Measurements from ENCODE around the gene SUSD4. TPM values are rescaled to one million over a fixed set of nuclear protein-coding genes. Genes with fewer than 3 reads are reported as not detected.

Gene SUSD4
- 4.7 TPM for polyA plus RNA-seq (2013, experiment 1 of 2)
- 4.3 TPM for polyA plus RNA-seq (2013, experiment 2 of 2)

DNA sequence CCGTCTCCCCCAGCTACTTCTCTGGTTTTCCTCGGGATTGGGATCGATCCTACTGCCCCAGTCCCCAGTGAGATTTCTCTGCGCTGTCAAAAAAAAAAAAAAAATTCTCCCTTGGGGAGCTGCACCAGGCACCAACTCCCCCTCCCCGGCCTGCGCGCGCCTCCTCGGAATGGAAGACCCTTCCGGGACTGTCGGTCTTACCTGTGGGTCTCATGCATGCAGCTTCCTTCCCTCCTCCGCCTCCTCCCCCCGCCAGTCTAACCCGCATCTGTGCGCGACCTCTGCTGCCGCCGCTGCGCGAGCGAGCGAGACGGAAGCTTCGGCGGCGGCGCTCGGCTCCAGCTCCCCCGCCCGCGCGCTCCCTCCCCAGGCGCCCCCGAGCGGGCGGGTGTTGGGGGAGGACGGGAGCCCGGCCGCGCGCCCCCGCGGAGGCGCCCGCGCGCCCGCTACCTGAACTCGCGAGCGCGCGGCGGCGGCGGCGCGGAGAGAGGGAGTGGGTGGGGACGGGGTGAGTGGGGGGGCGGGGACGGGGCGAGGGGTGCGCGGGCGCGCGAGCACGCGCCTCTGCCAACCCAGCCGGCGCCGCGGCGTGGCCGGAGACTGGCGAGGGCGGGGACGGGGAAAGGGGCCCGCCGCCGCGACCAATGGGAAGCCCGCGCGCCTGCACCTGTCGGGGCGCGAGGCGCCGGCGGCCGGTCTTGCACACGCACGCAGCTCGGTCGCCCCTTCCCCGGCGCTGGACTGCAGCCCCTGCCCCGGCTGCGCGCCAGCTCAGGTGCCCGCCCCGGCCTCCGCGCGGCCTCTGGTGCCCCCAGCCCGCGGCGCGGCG is at the start of gene SUSD4:
SUSD4 (minus strand) TSS at position 321 of the 829 bp plus-strand sequence. CDS start 751 bp downstream, outside the sequence.
- Histone ChIP-seq H2BK120ac (ENCODE audit: low read depth, low read length) (peak within 1 kb of the TSS; percentile 6), H3K4me3 (ENCODE audit: low read length in 2 of 2) (peak within 1 kb of the TSS; percentile 50 to 85), H3K27me3 (ENCODE audit: control insufficient read depth in 3 of 3, insufficient read depth in 3 of 3, low read depth in 1 of 3, low read length in 3 of 3) (peaks cover 0 to 63% (median 15%) of the 10 kb centered on the region in 3 experiments), H3K23ac (ENCODE audit: low read depth, low read length, poor library complexity) (peak within 1 kb of the TSS; percentile 2), H3K4me1 (ENCODE audit: control insufficient read depth in 2 of 2, insufficient read depth in 1 of 2, low read depth in 1 of 2, low read length in 2 of 2) (peaks cover 3 to 9% of the 10 kb centered on the region in 2 donors), H2AK5ac (ENCODE audit: low read depth, low read length) (no peak within 1 kb of the TSS), H2BK5ac (ENCODE audit: low read length) (peak within 1 kb of the TSS; percentile 3), H3K4me2 (ENCODE audit: insufficient read depth, low read length, poor library complexity, severe bottlenecking) (peak within 1 kb of the TSS; percentile 96), H3K9ac (ENCODE audit: low read depth, low read length, poor library complexity) (peak within 1 kb of the TSS; percentile 56), H3K9me3 (replicated peaks in 1 of 2; ENCODE audit: control insufficient read depth in 2 of 2, insufficient read depth in 1 of 2, low read depth in 1 of 2, low read length in 2 of 2) (no peaks in the 10 kb centered on the region), H3K4ac (ENCODE audit: low read length) (no peak within 1 kb of the TSS), H3K14ac (ENCODE audit: low read length) (peak within 1 kb of the TSS; percentile 57), H2AFZ (ENCODE audit: low read length) (peak within 1 kb of the TSS; percentile 82), H3K79me1 (ENCODE audit: low read depth, low read length) (no peaks in the 10 kb centered on the region), H3K36me3 (replicated peaks in 1 of 2; ENCODE audit: control insufficient read depth in 2 of 2, insufficient read depth in 2 of 2, low read length in 2 of 2) (no peaks in the 10 kb centered on the region), H4K8ac (ENCODE audit: low read depth, low read length) (no peak within 1 kb of the TSS), H3K18ac (ENCODE audit: low read length) (peak within 1 kb of the TSS; percentile 69), H2BK15ac (ENCODE audit: low read length) (peak within 1 kb of the TSS; percentile 49), H3K27ac (replicated peaks; ENCODE audit: low read length) (no peak within 1 kb of the TSS), H2BK12ac (ENCODE audit: low read length) (no peak within 1 kb of the TSS), H4K91ac (ENCODE audit: low read depth, low read length, poor library complexity) (no peak within 1 kb of the TSS)
- peak; percentile 69 for DNase-seq (ENCODE audit: low spot score)
- WGBS, 2 donors (ENCODE audit: extremely low coverage in 2 of 2, insufficient read length in 2 of 2, insufficient replicate concordance in 1 of 2): no CpG with 5 or more reads among the region's 111 CpGs

GRCh38 chr1:223413216-223413615 is 49.2 kb upstream of the SUSD4 start:
- Histone ChIP-seq H2BK12ac (ENCODE audit: low read length) (no peak overlapping the region), H2BK15ac (ENCODE audit: low read length) (no peak overlapping the region), H3K9me3 (replicated peaks in 1 of 2; ENCODE audit: control insufficient read depth in 2 of 2, insufficient read depth in 1 of 2, low read depth in 1 of 2, low read length in 2 of 2) (no peaks in the 10 kb centered on the region), H3K4me3 (ENCODE audit: low read length in 2 of 2) (no peak overlapping the region), H3K4ac (ENCODE audit: low read length) (no peak overlapping the region), H2AK5ac (ENCODE audit: low read depth, low read length) (no peak overlapping the region), H2BK5ac (ENCODE audit: low read length) (no peak overlapping the region), H3K4me1 (ENCODE audit: control insufficient read depth in 2 of 2, insufficient read depth in 1 of 2, low read depth in 1 of 2, low read length in 2 of 2) (no peaks in the 10 kb centered on the region), H3K79me1 (ENCODE audit: low read depth, low read length) (no peaks in the 10 kb centered on the region), H4K91ac (ENCODE audit: low read depth, low read length, poor library complexity) (no peak overlapping the region), H3K14ac (ENCODE audit: low read length) (no peak overlapping the region), H3K4me2 (ENCODE audit: insufficient read depth, low read length, poor library complexity, severe bottlenecking) (no peak overlapping the region), H3K18ac (ENCODE audit: low read length) (no peak overlapping the region), H3K27me3 (ENCODE audit: control insufficient read depth in 3 of 3, insufficient read depth in 3 of 3, low read depth in 1 of 3, low read length in 3 of 3) (no peaks in the 10 kb centered on the region), H2AFZ (ENCODE audit: low read length) (no peak overlapping the region), H3K27ac (replicated peaks; ENCODE audit: low read length) (no peak overlapping the region), H4K8ac (ENCODE audit: low read depth, low read length) (no peak overlapping the region), H3K9ac (ENCODE audit: low read depth, low read length, poor library complexity) (no peak overlapping the region), H3K23ac (ENCODE audit: low read depth, low read length, poor library complexity) (no peak overlapping the region), H3K36me3 (replicated peaks in 1 of 2; ENCODE audit: control insufficient read depth in 2 of 2, insufficient read depth in 2 of 2, low read length in 2 of 2) (no peaks in the 10 kb centered on the region), H2BK120ac (ENCODE audit: low read depth, low read length) (no peak overlapping the region)
- WGBS, 2 donors (ENCODE audit: extremely low coverage in 2 of 2, insufficient read length in 2 of 2, insufficient replicate concordance in 1 of 2): no CpG with 5 or more reads among the region's 2 CpGs
- DNase-seq (ENCODE audit: low spot score): no peak

DNA sequence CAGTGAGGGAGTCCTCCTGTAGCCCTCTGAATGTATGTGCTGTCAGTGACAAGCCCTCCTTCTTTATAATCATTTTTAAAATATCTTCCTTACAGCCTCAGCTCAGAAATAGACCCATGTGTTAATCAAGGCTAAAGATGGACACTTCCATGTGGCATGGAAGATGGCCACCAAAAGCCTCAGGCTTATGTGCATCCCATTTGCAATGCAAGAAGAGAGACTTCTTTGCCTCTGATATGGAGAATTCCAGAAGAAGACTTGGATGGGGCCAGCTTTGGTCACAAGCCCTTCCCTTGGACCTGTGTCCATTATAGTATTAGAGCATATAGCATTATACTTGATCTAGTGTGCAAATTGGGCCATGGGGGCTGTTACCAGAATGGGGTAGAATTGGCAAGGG is 47.7 kb upstream of the SUSD4 start:
- H3K9me3 ChIP-seq (replicated peaks in 1 of 2; ENCODE audit: control insufficient read depth in 2 of 2, insufficient read depth in 1 of 2, low read depth in 1 of 2, low read length in 2 of 2): no peaks in the 10 kb centered on the region

DNA sequence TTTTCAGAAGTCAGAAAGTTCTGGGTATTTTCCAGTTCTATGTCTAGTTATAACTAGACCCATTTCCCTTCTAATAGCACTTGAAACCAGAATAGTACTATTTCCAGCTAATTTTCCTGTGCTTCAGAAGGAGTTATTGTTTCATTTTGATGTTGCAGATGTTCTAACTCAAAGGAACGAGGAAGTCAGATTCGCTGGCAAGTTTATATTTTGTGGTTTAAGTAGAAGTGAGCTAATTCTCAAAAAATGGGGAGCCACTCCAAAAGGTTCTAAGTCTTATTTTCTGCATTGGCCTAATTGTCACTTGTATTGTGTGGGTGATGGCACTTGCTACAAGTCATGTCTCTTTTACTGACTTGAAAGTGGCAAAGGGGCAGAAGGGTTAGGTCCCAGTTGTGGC is 47.3 kb upstream of the SUSD4 start:
- no peak for DNase-seq (ENCODE audit: low spot score)
- H3K79me1 ChIP-seq (ENCODE audit: low read depth, low read length): no peaks in the 10 kb centered on the region
- H3K4me3 ChIP-seq (ENCODE audit: low read length in 2 of 2): no peak overlapping the region
- no peak overlapping the region for H3K23ac ChIP-seq (ENCODE audit: low read depth, low read length, poor library complexity)
- WGBS, 2 donors (ENCODE audit: extremely low coverage in 2 of 2, insufficient read length in 2 of 2, insufficient replicate concordance in 1 of 2): no CpG with 5 or more reads among the region's 2 CpGs
- no peak overlapping the region for H3K18ac ChIP-seq (ENCODE audit: low read length)
- H4K8ac ChIP-seq (ENCODE audit: low read depth, low read length): no peak overlapping the region
- no peak overlapping the region for H3K9ac ChIP-seq (ENCODE audit: low read depth, low read length, poor library complexity)
- H3K27me3 ChIP-seq (ENCODE audit: control insufficient read depth in 3 of 3, insufficient read depth in 3 of 3, low read depth in 1 of 3, low read length in 3 of 3): no peaks in the 10 kb centered on the region
- H2BK12ac ChIP-seq (ENCODE audit: low read length): no peak overlapping the region
- H2BK5ac ChIP-seq (ENCODE audit: low read length): no peak overlapping the region
- H3K4me1 ChIP-seq (ENCODE audit: control insufficient read depth in 2 of 2, insufficient read depth in 1 of 2, low read depth in 1 of 2, low read length in 2 of 2): no peaks in the 10 kb centered on the region
- no peak overlapping the region for H3K4ac ChIP-seq (ENCODE audit: low read length)
- H3K27ac ChIP-seq (replicated peaks; ENCODE audit: low read length): no peak overlapping the region
- no peaks in the 10 kb centered on the region for H3K36me3 ChIP-seq (replicated peaks in 1 of 2; ENCODE audit: control insufficient read depth in 2 of 2, insufficient read depth in 2 of 2, low read length in 2 of 2)
- no peak overlapping the region for H2AFZ ChIP-seq (ENCODE audit: low read length)
- no peak overlapping the region for H3K4me2 ChIP-seq (ENCODE audit: insufficient read depth, low read length, poor library complexity, severe bottlenecking)
- no peak overlapping the region for H4K91ac ChIP-seq (ENCODE audit: low read depth, low read length, poor library complexity)
- H3K9me3 ChIP-seq (replicated peaks in 1 of 2; ENCODE audit: control insufficient read depth in 2 of 2, insufficient read depth in 1 of 2, low read depth in 1 of 2, low read length in 2 of 2): no peaks in the 10 kb centered on the region
- no peak overlapping the region for H2AK5ac ChIP-seq (ENCODE audit: low read depth, low read length)
- no peak overlapping the region for H3K14ac ChIP-seq (ENCODE audit: low read length)
- no peak overlapping the region for H2BK15ac ChIP-seq (ENCODE audit: low read length)
- no peak overlapping the region for H2BK120ac ChIP-seq (ENCODE audit: low read depth, low read length)

More for the DNA sequence above, 47.7 kb upstream of the SUSD4 start:
- H3K14ac ChIP-seq (ENCODE audit: low read length): no peak overlapping the region
- no peak overlapping the region for H3K18ac ChIP-seq (ENCODE audit: low read length)
- H3K27me3 ChIP-seq (ENCODE audit: control insufficient read depth in 3 of 3, insufficient read depth in 3 of 3, low read depth in 1 of 3, low read length in 3 of 3): no peaks in the 10 kb centered on the region
- H4K8ac ChIP-seq (ENCODE audit: low read depth, low read length): no peak overlapping the region
- no peak overlapping the region for H2BK12ac ChIP-seq (ENCODE audit: low read length)
- no peak overlapping the region for H3K4me3 ChIP-seq (ENCODE audit: low read length in 2 of 2)
- H3K27ac ChIP-seq (replicated peaks; ENCODE audit: low read length): no peak overlapping the region
- no peak overlapping the region for H2BK120ac ChIP-seq (ENCODE audit: low read depth, low read length)
- no peak overlapping the region for H3K4ac ChIP-seq (ENCODE audit: low read length)
- no peaks in the 10 kb centered on the region for H3K36me3 ChIP-seq (replicated peaks in 1 of 2; ENCODE audit: control insufficient read depth in 2 of 2, insufficient read depth in 2 of 2, low read length in 2 of 2)
- H3K9ac ChIP-seq (ENCODE audit: low read depth, low read length, poor library complexity): no peak overlapping the region
- H2BK5ac ChIP-seq (ENCODE audit: low read length): no peak overlapping the region
- no peak overlapping the region for H3K4me2 ChIP-seq (ENCODE audit: insufficient read depth, low read length, poor library complexity, severe bottlenecking)
- H2AFZ ChIP-seq (ENCODE audit: low read length): no peak overlapping the region
- H4K91ac ChIP-seq (ENCODE audit: low read depth, low read length, poor library complexity): no peak overlapping the region
- H2BK15ac ChIP-seq (ENCODE audit: low read length): no peak overlapping the region
- no peak overlapping the region for H2AK5ac ChIP-seq (ENCODE audit: low read depth, low read length)
- no peaks in the 10 kb centered on the region for H3K4me1 ChIP-seq (ENCODE audit: control insufficient read depth in 2 of 2, insufficient read depth in 1 of 2, low read depth in 1 of 2, low read length in 2 of 2)
- H3K23ac ChIP-seq (ENCODE audit: low read depth, low read length, poor library complexity): no peak overlapping the region
- no peaks in the 10 kb centered on the region for H3K79me1 ChIP-seq (ENCODE audit: low read depth, low read length)
- no peak for DNase-seq (ENCODE audit: low spot score)

Measured in neuronal stem cell (in vitro differentiated cells).